ENCODE results near the gene LOXL1. TPM values are rescaled to one million over a fixed set of nuclear protein-coding genes. Genes with fewer than 3 reads are reported as not detected.

LOXL1 gene
- polyA plus RNA-seq, 1 donor (not counting 4 experiments of a cell fraction or from before 2014, with no cell fraction given): 8.8 TPM

- no peaks in the 10 kb centered on the region for H3K79me2 ChIP-seq (ENCODE audit: control insufficient read depth, insufficient read depth, low read length)
- TF ChIP-seq, protein P1, sequence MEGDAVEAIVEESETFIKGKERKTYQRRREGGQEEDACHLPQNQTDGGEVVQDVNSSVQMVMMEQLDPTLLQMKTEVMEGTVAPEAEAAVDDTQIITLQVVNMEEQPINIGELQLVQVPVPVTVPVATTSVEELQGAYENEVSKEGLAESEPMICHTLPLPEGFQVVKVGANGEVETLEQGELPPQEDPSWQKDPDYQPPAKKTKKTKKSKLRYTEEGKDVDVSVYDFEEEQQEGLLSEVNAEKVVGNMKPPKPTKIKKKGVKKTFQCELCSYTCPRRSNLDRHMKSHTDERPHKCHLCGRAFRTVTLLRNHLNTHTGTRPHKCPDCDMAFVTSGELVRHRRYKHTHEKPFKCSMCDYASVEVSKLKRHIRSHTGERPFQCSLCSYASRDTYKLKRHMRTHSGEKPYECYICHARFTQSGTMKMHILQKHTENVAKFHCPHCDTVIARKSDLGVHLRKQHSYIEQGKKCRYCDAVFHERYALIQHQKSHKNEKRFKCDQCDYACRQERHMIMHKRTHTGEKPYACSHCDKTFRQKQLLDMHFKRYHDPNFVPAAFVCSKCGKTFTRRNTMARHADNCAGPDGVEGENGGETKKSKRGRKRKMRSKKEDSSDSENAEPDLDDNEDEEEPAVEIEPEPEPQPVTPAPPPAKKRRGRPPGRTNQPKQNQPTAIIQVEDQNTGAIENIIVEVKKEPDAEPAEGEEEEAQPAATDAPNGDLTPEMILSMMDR (optimal IDR thresholded peaks at IDR 0.05 in 1 of 3, IDR thresholded peaks at IDR 0.05 in 1 of 3, conservative IDR thresholded peaks at IDR 0.05 in 1 of 3; ENCODE audit: extremely low read depth in 1 of 3, insufficient read depth in 2 of 3, low read length in 3 of 3): no peak
- TF ChIP-seq EZH2 (IDR thresholded peaks at IDR 0.05; ENCODE audit: low read length): no peak
- no peaks in the 10 kb centered on the region for H3K36me3 ChIP-seq (ENCODE audit: control insufficient read depth in 2 of 2, extremely low read depth in 1 of 2, insufficient read depth in 2 of 2, low read length in 2 of 2)
- H3K4me3 ChIP-seq (ENCODE audit: control insufficient read depth in 2 of 3, extremely low read depth in 1 of 3, insufficient read depth in 2 of 3, low read depth in 1 of 3, low read length in 3 of 3): no peak overlapping the region
- FAIRE-seq (no peak), DNase-seq (ENCODE audit: low read depth, low spot score) (no peak)
- no peak overlapping the region for H3K4me2 ChIP-seq (ENCODE audit: control insufficient read depth, extremely low read depth, insufficient read depth, low read depth, low read length)
- H3K9me1 ChIP-seq (ENCODE audit: control insufficient read depth, extremely low read depth, insufficient read depth, low read length): peaks cover 4% of the 10 kb centered on the region
- H3K4me1 ChIP-seq (ENCODE audit: control insufficient read depth, extremely low read depth, insufficient read depth, low read length): peaks cover 30% of the 10 kb centered on the region
- H3K27me3 ChIP-seq (ENCODE audit: control insufficient read depth, extremely low read depth, insufficient read depth, low read length): no peaks in the 10 kb centered on the region
- no peak overlapping the region for H3K9ac ChIP-seq (ENCODE audit: control insufficient read depth, extremely low read depth, insufficient read depth, low read length)
- H2AFZ ChIP-seq (ENCODE audit: control insufficient read depth, low read length): no peak overlapping the region
- dilution Hi-C loops (cut with MboI; ENCODE audit: extremely low pct_ligation_motif_present, low sequenced_read_pairs): no loop called here
- H4K20me1 ChIP-seq (ENCODE audit: control insufficient read depth, extremely low read depth, insufficient read depth, low read length): no peaks in the 10 kb centered on the region
- no peak overlapping the region for H3K27ac ChIP-seq (ENCODE audit: control insufficient read depth, insufficient read depth, low read length)
- no peaks in the 10 kb centered on the region for H3K9me3 ChIP-seq (ENCODE audit: control insufficient read depth, low read depth, low read length)
These were observed 14.1 kb downstream of the LOXL1 start for GRCh38 chr15:73940061-73940981.

- Histone ChIP-seq H3K4me2 (ENCODE audit: control insufficient read depth, extremely low read depth, insufficient read depth, low read depth, low read length) (no peak overlapping the region), H3K79me2 (ENCODE audit: control insufficient read depth, insufficient read depth, low read length) (no peaks in the 10 kb centered on the region), H3K4me3 (ENCODE audit: control insufficient read depth in 2 of 3, extremely low read depth in 1 of 3, insufficient read depth in 2 of 3, low read depth in 1 of 3, low read length in 3 of 3) (no peak overlapping the region), H4K20me1 (ENCODE audit: control insufficient read depth, extremely low read depth, insufficient read depth, low read length) (no peaks in the 10 kb centered on the region), H3K4me1 (ENCODE audit: control insufficient read depth, extremely low read depth, insufficient read depth, low read length) (peaks cover 23% of the 10 kb centered on the region), H3K27me3 (ENCODE audit: control insufficient read depth, extremely low read depth, insufficient read depth, low read length) (no peaks in the 10 kb centered on the region), H3K36me3 (ENCODE audit: control insufficient read depth in 2 of 2, extremely low read depth in 1 of 2, insufficient read depth in 2 of 2, low read length in 2 of 2) (no peaks in the 10 kb centered on the region), H3K9ac (ENCODE audit: control insufficient read depth, extremely low read depth, insufficient read depth, low read length) (no peak overlapping the region), H3K27ac (ENCODE audit: control insufficient read depth, insufficient read depth, low read length) (no peak overlapping the region), H3K9me3 (ENCODE audit: control insufficient read depth, low read depth, low read length) (no peaks in the 10 kb centered on the region), H3K9me1 (ENCODE audit: control insufficient read depth, extremely low read depth, insufficient read depth, low read length) (peaks cover 4% of the 10 kb centered on the region), H2AFZ (ENCODE audit: control insufficient read depth, low read length) (no peak overlapping the region)
- no peak for TF ChIP-seq EZH2 (IDR thresholded peaks at IDR 0.05; ENCODE audit: low read length)
- TF ChIP-seq, protein P1 (optimal IDR thresholded peaks at IDR 0.05 in 1 of 3, IDR thresholded peaks at IDR 0.05 in 1 of 3, conservative IDR thresholded peaks at IDR 0.05 in 1 of 3; ENCODE audit: extremely low read depth in 1 of 3, insufficient read depth in 2 of 3, low read length in 3 of 3): no peak
- DNase-seq (ENCODE audit: low read depth, low spot score): no peak
- peak; percentile 29 for FAIRE-seq
- dilution Hi-C loops (cut with MboI; ENCODE audit: extremely low pct_ligation_motif_present, low sequenced_read_pairs): no loop called here
These were observed 14.8 kb downstream of the LOXL1 start for GRCh38 chr15:73941044-73941443.

All from keratinocyte (primary cell).